Skeletal muscle satellite cell (primary cell): ENCODE data around the gene UST.
"Not testable (repeated sequence)": the region's sequence is repeated elsewhere in the genome, so short reads cannot be mapped to it uniquely, and the experiment has no call there.

Experiments used
- H3K27me3 ChIP-seq: 2 replicates; pipeline ENCODE4 v1.7.0; 2013; ENCODE audit warnings: low read length; ENCODE audit not compliant: control insufficient read depth, insufficient read depth
- H3K36me3 ChIP-seq: 2 replicates; pipeline ENCODE4 v1.7.0; 2013; ENCODE audit warnings: mild to moderate bottlenecking, control low read depth, low read length; ENCODE audit not compliant: insufficient read depth
- H3K4me1 ChIP-seq: 2 replicates; pipeline ENCODE4 v1.7.0; 2013; ENCODE audit warnings: low read length; ENCODE audit not compliant: control insufficient read depth, insufficient read depth
- H3K4me2 ChIP-seq: 2 replicates; pipeline ENCODE4 v1.7.0; 2013; ENCODE audit warnings: mild to moderate bottlenecking, low read length
- H3K4me3 ChIP-seq: 2 replicates; pipeline ENCODE4 v1.7.0; 2013; ENCODE audit warnings: low read length
- H3K9ac ChIP-seq: 2 replicates; pipeline ENCODE4 v1.7.0; 2013; ENCODE audit warnings: mild to moderate bottlenecking, low read depth, low read length, moderate library complexity
- H3K9me3 ChIP-seq: replicated peaks from 2 replicates; pipeline ENCODE4 v1.7.0; 2013; ENCODE audit warnings: mild to moderate bottlenecking, control low read depth, low read length

The UST gene

GRCh38 chr6:148996815-148997214, 250.0 kb downstream of the UST start:
- peak overlapping the region; percentile 11 for H3K4me2 ChIP-seq
- H3K4me3 ChIP-seq: no peak overlapping the region
- peak overlapping the region; percentile 10 for H3K9ac ChIP-seq
- no peaks in the 10 kb centered on the region for H3K36me3 ChIP-seq
- H3K27me3 ChIP-seq: no peaks in the 10 kb centered on the region
- H3K9me3 ChIP-seq: no peaks in the 10 kb centered on the region
- H3K4me1 ChIP-seq: peaks cover 48% of the 10 kb centered on the region

GRCh38 chr6:148997865-148998264, 251.0 kb downstream of the UST start:
- H3K4me2 ChIP-seq: peak overlapping the region; percentile 17
- H3K9me3 ChIP-seq: no peaks in the 10 kb centered on the region
- peaks cover 48% of the 10 kb centered on the region for H3K4me1 ChIP-seq
- H3K4me3 ChIP-seq: no peak overlapping the region
- peak overlapping the region; percentile 10 for H3K9ac ChIP-seq
- no peaks in the 10 kb centered on the region for H3K36me3 ChIP-seq
- H3K27me3 ChIP-seq: no peaks in the 10 kb centered on the region

- H3K4me3 ChIP-seq: no peak overlapping the region
- no peaks in the 10 kb centered on the region for H3K36me3 ChIP-seq
- no peaks in the 10 kb centered on the region for H3K27me3 ChIP-seq
- no peak overlapping the region for H3K4me2 ChIP-seq
- no peaks in the 10 kb centered on the region for H3K9me3 ChIP-seq
- peaks cover 48% of the 10 kb centered on the region for H3K4me1 ChIP-seq
- H3K9ac ChIP-seq: no peak overlapping the region
These were observed 251.9 kb downstream of the UST start for GRCh38 chr6:148998704-148999103.

DNA sequence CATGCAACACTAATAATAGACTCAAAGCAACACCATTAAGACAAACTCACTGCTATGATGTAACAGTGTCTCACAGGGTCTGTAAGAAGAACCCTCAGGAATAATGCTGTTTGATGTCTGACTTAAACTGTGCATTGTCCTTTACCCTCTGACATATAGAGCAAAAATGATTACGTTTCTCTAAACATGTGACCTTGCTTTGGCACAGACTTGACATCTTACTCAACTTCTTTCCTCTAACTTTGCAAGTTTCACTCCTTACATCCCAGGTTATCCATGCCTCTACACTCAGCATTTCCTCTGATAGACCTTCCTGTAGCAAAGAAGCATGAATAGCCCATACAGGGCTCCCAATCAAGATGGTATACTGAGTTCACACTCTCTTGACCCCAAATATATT, 252.7 kb downstream of the UST start:
- H3K9me3 ChIP-seq: no peaks in the 10 kb centered on the region
- H3K4me3 ChIP-seq: peak overlapping the region; percentile 17
- peak overlapping the region; percentile 8 for H3K9ac ChIP-seq
- H3K27me3 ChIP-seq: no peaks in the 10 kb centered on the region
- H3K4me2 ChIP-seq: peak overlapping the region; percentile 70
- no peaks in the 10 kb centered on the region for H3K36me3 ChIP-seq
- peaks cover 48% of the 10 kb centered on the region for H3K4me1 ChIP-seq

- Histone ChIP-seq H3K9ac (peak overlapping the region; percentile 51), H3K9me3 (no peaks in the 10 kb centered on the region), H3K27me3 (no peaks in the 10 kb centered on the region), H3K4me2 (peak overlapping the region; percentile 70), H3K4me3 (peak overlapping the region; percentile 17), H3K4me1 (peaks cover 48% of the 10 kb centered on the region), H3K36me3 (no peaks in the 10 kb centered on the region)
These were observed 253.2 kb downstream of the UST start for GRCh38 chr6:148999929-149000468.

GRCh38 chr6:149001422-149001821, 254.6 kb downstream of the UST start:
- Histone ChIP-seq H3K4me2 (no peak overlapping the region), H3K9ac (no peak overlapping the region), H3K4me1 (peaks cover 40% of the 10 kb centered on the region), H3K27me3 (no peaks in the 10 kb centered on the region), H3K4me3 (no peak overlapping the region), H3K36me3 (no peaks in the 10 kb centered on the region), H3K9me3 (no peaks in the 10 kb centered on the region)

DNA sequence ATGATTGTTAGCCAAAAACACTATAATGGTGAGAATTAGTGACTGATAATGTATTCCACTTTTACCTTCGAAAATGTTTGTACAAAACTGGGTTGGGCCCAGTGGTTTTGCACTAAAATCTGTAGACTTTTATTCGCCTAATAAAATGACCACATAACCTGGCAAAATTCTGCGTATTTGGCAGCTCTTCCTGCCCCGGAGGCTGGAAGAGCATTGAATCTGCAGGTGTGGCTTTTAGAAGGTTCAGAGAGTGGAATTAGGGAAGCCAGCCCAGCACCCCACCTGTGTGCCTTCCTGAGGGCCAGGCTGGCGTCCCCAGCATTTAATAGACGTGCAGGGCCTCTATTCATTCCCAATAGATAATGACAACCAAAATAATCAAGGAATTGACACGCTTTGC, 256.7 kb downstream of the UST start:
- Histone ChIP-seq H3K4me2 (no peak overlapping the region), H3K4me3 (no peak overlapping the region), H3K9me3 (no peaks in the 10 kb centered on the region), H3K36me3 (no peaks in the 10 kb centered on the region), H3K9ac (no peak overlapping the region), H3K4me1 (peaks cover 29% of the 10 kb centered on the region), H3K27me3 (no peaks in the 10 kb centered on the region)

GRCh38 chr6:149004664-149005063, 257.8 kb downstream of the UST start:
- Histone ChIP-seq H3K4me1 (peaks cover 18% of the 10 kb centered on the region), H3K9me3 (no peaks in the 10 kb centered on the region), H3K36me3 (no peaks in the 10 kb centered on the region), H3K9ac (no peak overlapping the region), H3K27me3 (no peaks in the 10 kb centered on the region), H3K4me2 (no peak overlapping the region), H3K4me3 (no peak overlapping the region)

- not testable (repeated sequence) for H3K4me2 ChIP-seq, H3K9me3 ChIP-seq, H3K4me3 ChIP-seq, H3K27me3 ChIP-seq, H3K9ac ChIP-seq, H3K36me3 ChIP-seq
- H3K4me1 ChIP-seq: peaks cover 10% of the 10 kb centered on the region
These were observed 259.4 kb downstream of the UST start for GRCh38 chr6:149006236-149006635.

DNA sequence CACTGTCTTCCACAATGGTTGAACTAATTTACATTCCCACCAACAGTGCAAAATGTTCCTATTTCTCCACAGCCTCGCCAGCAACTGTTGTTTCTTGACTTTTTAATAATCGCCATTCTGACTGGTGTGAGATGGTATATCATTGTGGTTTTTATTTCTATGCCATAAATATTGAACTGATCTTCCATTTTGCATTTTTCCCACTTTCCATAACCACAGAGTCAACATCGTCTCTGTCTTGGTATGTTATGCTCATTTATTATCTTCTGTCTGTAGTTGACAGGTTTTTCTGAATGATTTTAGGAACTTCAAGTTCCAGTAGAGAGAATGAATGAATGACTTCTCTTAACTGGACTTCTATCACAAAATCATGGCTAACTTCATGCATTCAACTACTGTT, 259.8 kb downstream of the UST start:
- H3K36me3 ChIP-seq: no peaks in the 10 kb centered on the region
- no peak overlapping the region for H3K4me2 ChIP-seq
- H3K9ac ChIP-seq: no peak overlapping the region
- no peak overlapping the region for H3K4me3 ChIP-seq
- no peaks in the 10 kb centered on the region for H3K27me3 ChIP-seq
- H3K9me3 ChIP-seq: no peaks in the 10 kb centered on the region
- H3K4me1 ChIP-seq: peaks cover 13% of the 10 kb centered on the region

GRCh38 chr6:149007846-149008245, 261.0 kb downstream of the UST start:
- no peaks in the 10 kb centered on the region for H3K9me3 ChIP-seq
- H3K4me2 ChIP-seq: no peak overlapping the region
- H3K9ac ChIP-seq: no peak overlapping the region
- no peaks in the 10 kb centered on the region for H3K36me3 ChIP-seq
- no peaks in the 10 kb centered on the region for H3K27me3 ChIP-seq
- peaks cover 24% of the 10 kb centered on the region for H3K4me1 ChIP-seq
- H3K4me3 ChIP-seq: no peak overlapping the region

DNA sequence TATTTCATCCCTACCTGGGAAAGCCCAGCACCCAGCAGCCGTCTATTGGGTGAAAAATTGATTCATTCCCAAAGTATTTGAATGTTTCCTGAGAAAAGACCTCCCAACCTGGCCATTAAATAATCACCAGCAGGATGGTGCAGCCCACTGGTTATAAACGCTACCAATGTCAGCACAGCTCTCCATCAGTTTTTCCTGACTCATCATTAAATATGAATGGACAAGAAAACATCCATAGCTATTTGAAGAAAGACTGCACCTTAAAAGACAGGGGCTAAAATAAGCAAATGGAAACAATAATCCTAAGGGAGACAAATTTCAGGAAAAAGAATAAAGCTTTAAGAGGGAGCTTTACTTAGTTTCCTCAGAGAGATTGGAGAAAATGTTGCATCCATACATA, 261.9 kb downstream of the UST start:
- H3K4me1 ChIP-seq: peaks cover 26% of the 10 kb centered on the region
- no peak overlapping the region for H3K4me2 ChIP-seq

More for the DNA sequence above, 261.9 kb downstream of the UST start:
- no peaks in the 10 kb centered on the region for H3K36me3 ChIP-seq
- H3K27me3 ChIP-seq: no peaks in the 10 kb centered on the region
- no peak overlapping the region for H3K4me3 ChIP-seq
- H3K9me3 ChIP-seq: no peaks in the 10 kb centered on the region
- no peak overlapping the region for H3K9ac ChIP-seq
